Stimulated activated naive CD8-positive, alpha-beta T cell treated with anti-CD3 and anti-CD28 coated beads, Interleukin-15, Interleukin-2, amounts not matched to agents 100 U/mL and 50 U/mL, for 24 hours (primary cell): Measurements from ENCODE around the gene OR10A5.
A peak's percentile ranks its signal among the peaks of the same experiment; 100 is the strongest.
"Not testable (repeated sequence)": the region's sequence is repeated elsewhere in the genome, so short reads cannot be mapped to it uniquely, and the experiment has no call there.

ENCODE experiments used
- ATAC-seq: fragments of 150-1000 bp; cut with Tn5 transposase; one replicate; pipeline ENCODE4 v1.10.0; 2021
- DNase-seq: peaks from one replicate; pipeline ENCODE4 v3.0.0; 2021

The OR10A5 gene

GRCh38 chr11:6845383-6845782, at the start of gene OR10A5:
Gene OR10A5, plus strand, starts transcription at chr11:6845683. Its CDS starts 0 bp downstream, at chr11:6845683.
- DNase-seq = no peak
- no peak for ATAC-seq

DNA sequence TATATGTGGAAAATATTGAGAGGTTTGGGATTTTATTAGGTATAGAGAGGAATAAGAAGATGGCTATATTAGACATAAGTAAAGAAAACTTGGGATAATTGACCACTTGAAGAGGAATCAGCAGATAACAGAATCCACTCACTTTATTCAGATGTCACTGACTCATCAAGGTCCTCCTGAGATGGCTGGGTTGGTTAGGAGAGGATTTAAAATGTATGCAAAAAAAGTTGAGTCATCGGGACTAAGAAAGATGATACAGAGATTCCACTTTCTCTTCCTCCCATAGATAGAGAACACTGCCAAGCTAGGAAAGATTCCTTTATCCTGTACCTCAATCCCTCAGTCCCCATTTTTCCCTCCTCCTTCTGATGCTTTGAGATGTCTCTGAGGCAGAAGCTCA, 46.1 kb upstream of the OR10A5 start, which contains the start of gene OR6A2:
Gene OR6A2 (minus strand): TSS at position 288 of the 400 bp plus-strand sequence. CDS start 3,981 bp downstream, outside the sequence.
- no peak for DNase-seq
- ATAC-seq = no peak

DNA sequence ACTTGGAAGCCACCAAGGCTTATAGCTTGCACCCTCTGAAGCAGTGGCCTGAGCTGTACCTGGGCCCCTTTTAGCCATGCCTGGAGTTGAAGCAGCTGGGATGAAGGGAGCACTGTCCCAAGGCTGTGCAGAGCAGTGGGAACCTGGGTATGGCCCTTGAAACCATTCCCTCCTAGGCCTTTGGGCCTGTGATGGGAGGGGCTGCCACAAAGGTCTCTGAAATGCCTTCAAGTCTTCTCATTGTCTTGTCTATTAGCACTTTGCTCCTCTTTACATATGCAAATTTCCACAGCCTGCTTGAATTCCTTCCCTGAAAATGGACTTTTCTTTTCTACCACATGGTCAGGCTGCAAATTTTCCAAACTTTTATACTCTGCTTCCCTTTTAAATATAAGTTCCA, 44.4 kb upstream of the OR10A5 start:
- DNase-seq, ATAC-seq: not testable (repeated sequence)

DNA sequence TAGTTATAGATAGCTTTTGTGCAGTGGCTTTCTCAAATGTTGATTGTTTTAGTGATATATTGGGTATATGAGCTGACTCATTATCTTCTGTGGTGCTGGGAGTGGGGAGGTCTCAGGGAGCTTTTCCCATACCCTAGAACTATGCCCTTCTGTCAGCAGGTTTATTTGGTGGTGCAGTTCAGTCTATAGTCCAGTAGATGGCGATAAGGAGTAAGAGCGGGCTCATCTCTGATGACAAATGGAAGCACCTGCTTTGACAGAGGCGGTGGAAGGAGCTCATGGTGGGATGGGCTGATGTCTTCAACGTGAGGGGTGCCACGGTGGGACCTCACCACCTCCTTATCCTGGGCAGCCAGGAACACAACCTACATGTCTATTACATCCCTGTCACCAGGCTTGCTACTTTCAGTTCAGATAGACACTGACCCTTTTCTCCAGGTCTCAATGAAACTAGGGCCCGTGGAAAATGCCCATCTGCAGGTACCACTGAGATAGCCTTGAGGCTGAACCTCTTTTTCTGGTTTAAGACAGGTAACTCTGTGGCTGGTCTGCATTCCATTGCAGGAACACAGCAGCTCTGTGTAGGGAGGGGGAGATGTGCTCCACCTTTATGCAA, 33.0 kb upstream of the OR10A5 start:
- DNase-seq = peak; percentile 15
- peak; percentile 57 for ATAC-seq

DNA sequence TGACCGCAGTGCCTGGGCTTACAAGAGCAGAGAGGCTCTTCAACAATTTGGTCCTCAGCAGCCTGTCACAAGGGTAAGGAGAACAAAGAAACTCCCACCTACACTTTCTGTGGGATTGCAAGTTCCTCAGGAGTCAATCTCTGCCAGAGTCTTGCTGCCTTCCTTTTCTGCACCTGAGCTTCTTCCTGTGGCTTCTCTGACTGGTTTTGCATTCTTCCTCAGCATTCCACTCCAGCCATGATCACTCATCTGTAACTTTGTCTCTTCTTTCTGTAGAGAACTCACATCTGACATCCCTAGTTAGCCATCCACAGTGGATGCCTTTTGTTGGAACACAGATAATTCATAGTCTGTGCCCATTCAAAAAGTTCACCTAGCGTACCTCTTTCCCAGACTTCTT, 31.8 kb upstream of the OR10A5 start:
- ATAC-seq (no peak), DNase-seq (no peak)

DNA sequence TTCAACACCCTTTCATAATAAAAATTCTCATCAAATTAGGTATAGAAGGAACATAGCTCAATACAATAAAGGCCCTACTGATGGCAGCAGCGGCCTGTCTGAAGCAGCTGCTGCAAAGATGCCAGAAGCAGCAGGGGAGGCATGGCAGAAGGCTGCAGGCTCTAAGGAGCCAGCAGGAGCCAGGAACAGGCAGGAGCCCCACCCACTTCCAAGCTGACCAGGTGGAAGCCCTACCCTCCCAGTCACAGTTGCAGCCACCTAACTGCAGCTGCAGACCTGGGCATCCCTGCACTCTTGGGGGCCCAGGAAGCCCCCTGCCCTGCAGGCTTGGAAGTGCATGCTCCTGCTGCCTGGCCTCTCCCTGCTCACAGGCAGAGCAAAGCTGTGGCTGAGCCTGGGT, 27.8 kb upstream of the OR10A5 start:
- ATAC-seq (no peak), DNase-seq (no peak)

- ATAC-seq = no peak
- DNase-seq = no peak
These were observed 26.5 kb upstream of the OR10A5 start for GRCh38 chr11:6818967-6819366.

DNA sequence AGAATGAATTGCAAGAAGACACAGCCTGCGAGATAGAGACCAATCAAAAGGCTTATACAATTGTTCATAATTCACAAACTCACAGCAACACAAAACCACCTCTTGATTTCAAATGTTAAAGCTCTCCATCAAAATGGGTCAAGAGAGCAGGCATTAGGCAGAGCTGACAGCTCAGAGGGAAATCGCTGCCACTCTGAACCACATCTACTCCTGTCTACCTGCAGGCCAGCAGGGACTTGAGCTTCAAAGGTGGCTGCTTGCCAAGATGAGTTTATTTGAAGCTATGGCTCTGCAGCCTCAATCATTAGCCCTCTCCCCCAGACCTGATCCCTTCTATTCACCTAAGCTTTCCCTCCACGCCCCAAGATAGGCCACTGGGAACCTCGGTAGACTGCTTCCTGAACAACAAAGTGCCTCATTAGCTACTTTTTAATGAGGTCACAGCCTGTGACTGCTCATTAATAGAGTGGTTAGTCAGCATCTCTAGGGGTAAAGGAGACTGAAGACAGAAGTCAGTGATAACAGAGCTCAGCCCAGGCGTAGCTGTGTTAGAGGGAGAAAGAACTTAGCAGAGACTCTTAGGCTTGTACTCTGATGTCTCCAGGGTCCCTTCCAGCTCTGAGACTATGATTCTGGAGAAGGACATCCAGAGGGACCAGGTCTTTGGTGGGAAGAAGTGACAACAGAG, 21.2 kb upstream of the OR10A5 start:
- DNase-seq (no peak), ATAC-seq (no peak)

DNA sequence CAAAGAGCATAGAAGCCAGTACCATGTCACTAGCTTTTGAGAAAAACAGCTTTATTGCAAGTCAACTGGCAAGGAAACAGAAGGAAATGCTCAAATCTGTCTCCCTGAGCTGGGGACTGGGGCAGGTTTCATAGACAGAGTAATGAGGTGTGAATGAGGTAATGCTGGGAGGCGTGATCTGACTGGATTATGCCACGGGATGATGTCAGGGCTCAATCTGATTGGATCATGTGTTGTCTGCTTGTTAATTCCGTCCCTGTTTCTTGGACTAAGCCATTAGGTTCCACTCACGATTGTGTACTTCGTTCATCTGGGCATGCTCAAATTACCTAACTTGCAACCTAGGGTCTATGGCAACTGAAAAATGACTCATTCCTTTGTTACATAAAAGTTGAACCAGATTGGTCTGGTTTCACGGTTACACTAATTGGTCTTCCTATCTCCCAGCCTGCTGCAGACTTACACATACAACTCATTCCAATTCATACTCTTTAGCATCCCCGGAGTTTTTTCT, 20.2 kb upstream of the OR10A5 start:
- DNase-seq (no peak), ATAC-seq (no peak)

DNA sequence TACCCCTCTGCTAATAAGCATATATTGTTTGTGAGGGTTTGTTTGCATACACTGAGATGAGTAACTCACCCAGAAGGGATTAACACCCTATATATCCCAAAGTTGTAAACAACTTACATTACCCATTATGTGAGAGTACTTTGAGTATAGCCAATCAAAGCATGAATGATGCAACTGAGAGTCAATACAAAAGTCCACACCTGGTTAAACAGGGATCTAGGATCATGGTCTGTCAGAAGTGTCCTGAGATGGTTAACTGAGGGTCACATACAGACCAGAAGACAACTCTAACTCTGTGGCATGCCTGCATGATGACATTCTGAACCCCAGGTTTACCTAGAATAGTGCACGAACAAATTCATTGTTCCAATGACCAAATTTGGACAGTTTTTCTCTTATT, 17.4 kb upstream of the OR10A5 start:
- ATAC-seq = no peak

DNA sequence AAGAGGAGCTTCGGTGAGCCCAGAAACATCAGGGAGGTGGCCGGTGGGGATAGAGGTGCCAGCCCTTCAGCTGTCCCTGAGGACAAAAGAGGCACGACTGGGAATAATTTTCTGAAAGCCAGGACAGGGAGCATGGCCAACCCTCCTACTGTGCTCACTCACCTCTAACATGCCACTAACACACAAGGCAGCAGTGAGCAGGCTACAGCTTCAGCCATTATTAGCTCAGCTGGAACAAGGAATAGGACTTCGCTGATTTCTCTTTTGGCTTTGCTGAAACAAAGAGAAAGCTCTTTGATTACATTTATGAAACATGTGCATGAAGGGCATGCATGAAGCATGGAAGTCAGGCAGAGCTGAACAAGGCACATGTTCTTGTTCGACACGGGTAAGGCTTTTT, 12.1 kb upstream of the OR10A5 start:
- DNase-seq (no peak), ATAC-seq (no peak)

More for the DNA sequence above, 17.4 kb upstream of the OR10A5 start:
- DNase-seq = no peak

- ATAC-seq (no peak), DNase-seq (no peak)
These were observed 11.5 kb upstream of the OR10A5 start for GRCh38 chr11:6834021-6834420.

DNA sequence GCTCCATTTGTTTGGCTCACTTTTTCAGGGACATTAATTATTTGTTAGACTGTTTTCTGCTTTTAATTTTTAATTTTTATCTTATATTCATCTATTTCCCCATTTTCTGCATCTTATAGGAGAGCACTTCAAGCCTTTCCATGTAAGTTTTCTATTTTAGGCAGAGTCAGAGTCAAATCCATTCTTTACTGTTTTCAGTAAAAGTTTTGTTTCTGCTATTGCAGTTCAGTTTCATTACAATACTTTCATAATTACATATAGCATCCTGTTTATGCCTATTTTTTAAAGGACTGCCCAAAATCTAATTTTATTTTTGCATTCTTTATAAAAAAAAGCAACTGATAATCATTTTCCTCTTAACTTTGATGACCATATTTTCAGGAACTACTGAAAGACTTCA, 3.8 kb upstream of the OR10A5 start:
- no peak for ATAC-seq

GRCh38 chr11:6843670-6844069, 1.8 kb upstream of the OR10A5 start:
- DNase-seq (no peak), ATAC-seq (no peak)

More for the DNA sequence above, 3.8 kb upstream of the OR10A5 start:
- no peak for DNase-seq

DNA sequence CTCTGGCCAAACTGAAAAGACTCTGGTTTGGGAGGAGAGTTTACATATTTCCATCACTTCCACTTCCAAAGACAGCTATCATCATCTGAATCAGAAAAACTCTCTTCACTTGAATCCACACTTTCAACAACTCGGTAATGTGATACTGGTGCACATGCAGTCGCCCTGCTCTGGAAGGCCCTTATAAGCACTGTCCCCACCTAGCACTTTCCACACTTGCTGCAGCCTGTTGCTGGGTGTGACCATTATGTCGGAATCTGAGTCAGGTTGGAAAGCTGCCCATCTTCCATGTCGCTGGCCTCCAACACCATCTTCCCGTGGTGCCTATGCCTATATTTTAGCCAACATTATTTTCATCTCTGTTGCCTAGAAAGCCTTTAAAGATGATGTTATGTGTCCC, 1.1 kb upstream of the OR10A5 start:
- ATAC-seq = no peak
- no peak for DNase-seq

GRCh38 chr11:6850526-6850925, 5.0 kb downstream of the OR10A5 start:
- DNase-seq (no peak), ATAC-seq (no peak)

DNA sequence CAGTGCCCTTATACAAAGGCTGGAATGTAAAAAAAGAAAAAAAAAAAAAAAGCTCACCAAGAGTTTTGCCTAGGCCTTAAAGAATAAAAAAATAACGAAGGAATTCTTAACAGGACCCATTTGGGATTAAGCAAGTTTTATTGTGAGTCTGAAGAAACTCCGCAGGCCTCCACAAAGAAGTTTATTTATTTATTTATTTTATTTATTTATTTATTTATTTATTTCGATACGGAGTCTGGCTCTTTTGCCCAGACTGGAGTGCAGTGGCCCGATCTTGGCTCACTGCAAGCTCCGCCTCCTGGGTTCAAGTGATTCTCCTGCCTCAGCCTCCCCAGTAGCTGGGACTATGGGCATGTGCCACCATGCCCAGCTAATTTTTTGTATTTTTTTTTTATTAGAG, 9.3 kb downstream of the OR10A5 start:
- DNase-seq, ATAC-seq: not testable (repeated sequence)

- DNase-seq (no peak), ATAC-seq (no peak)
These were observed 10.6 kb downstream of the OR10A5 start for GRCh38 chr11:6855971-6856541.

- ATAC-seq (peak; percentile 49), DNase-seq (no peak)
These were observed 11.4 kb downstream of the OR10A5 start for GRCh38 chr11:6856871-6857270.

GRCh38 chr11:6862961-6863360, 17.5 kb downstream of the OR10A5 start, which contains the start of gene OR10A2:
Gene OR10A2, plus strand, starts transcription at chr11:6863057. Its CDS starts 6,698 bp downstream, at chr11:6869755.
- ATAC-seq (no peak), DNase-seq (no peak)

- ATAC-seq (no peak), DNase-seq (no peak)
These were observed 19.0 kb downstream of the OR10A5 start for GRCh38 chr11:6864438-6864837.

- no peak for DNase-seq
- no peak for ATAC-seq
These were observed 25.8 kb downstream of the OR10A5 start for GRCh38 chr11:6871278-6871677.

GRCh38 chr11:6875761-6876160, 30.3 kb downstream of the OR10A5 start:
- DNase-seq (no peak), ATAC-seq (no peak)
